Testis (tissue), 2 donors: ENCODE measurements around the gene CNNM4.

Source experiments
- CTCF ChIP-seq, 3 experiments: fragments of 450-650 bp in 2 of 3; fragments of 200-600 bp in 1 of 3; sonication (generic) in 1 of 3; IDR thresholded peaks; one replicate each; pipeline ENCODE4 v1.5.1; 2016 to 2019; ENCODE audit warnings: antibody characterized with exemption in 3 of 3, mild to moderate bottlenecking in 2 of 3, moderate library complexity in 1 of 3
- POLR2A ChIP-seq: fragments of 450-650 bp; IDR thresholded peaks from one replicate; pipeline ENCODE4 v1.6.1; 2017; ENCODE audit warnings: antibody characterized with exemption, mild to moderate bottlenecking, moderate library complexity

- TF ChIP-seq CTCF (IDR thresholded peaks at IDR 0.05) (no peak), POLR2A (no peak)
These were observed 59.3 kb downstream of the CNNM4 start for GRCh38 chr2:96819876-96820511.
